Fibroblast of lung (primary cell): ENCODE data around the gene EPHB2.

Experiments
- CTCF ChIP-seq, 2 donors: IDR thresholded peaks in 1 of 2; conservative IDR thresholded peaks in 1 of 2; 1 replicate in 1 of 2; 2 replicates in 1 of 2; pipeline ENCODE4 v1.5.1; 2011 to 2012; ENCODE audit warnings: low read length in 2 of 2, control low read depth in 1 of 2, inconsistent platforms in 1 of 2, low read depth in 1 of 2, mild to moderate bottlenecking in 1 of 2
- EZH2 ChIP-seq: IDR thresholded peaks from 2 replicates; pipeline ENCODE4 v1.5.1; 2012; ENCODE audit warnings: low read length, control low read depth, mild to moderate bottlenecking; ENCODE audit errors: missing control alignments

GRCh38 chr1:22787636-22788035 lies 77.0 kb downstream of the EPHB2 start:
- TF ChIP-seq CTCF (conservative IDR thresholded peaks at IDR 0.05 in 1 of 2, IDR thresholded peaks at IDR 0.05 in 1 of 2; ENCODE audit: low read depth in 1 of 2, low read length in 2 of 2) (no peak), EZH2 (no peak)
